ENCODE results near the gene GTF3C5. TPM values are rescaled to one million over a fixed set of nuclear protein-coding genes. Genes with fewer than 3 reads are reported as not detected.

GTF3C5 gene
- total RNA-seq, 1 donor from 2014 or later = 25.9 TPM

GRCh38 chr9:133057006-133057405 is 26.2 kb downstream of the GTF3C5 start:
- intact Hi-C loops (cut with DNase I) = no loop called here
- H3K27me3 ChIP-seq = no peaks in the 10 kb centered on the region
- DNase-seq (ENCODE audit: low spot score in 2 of 2) = no peak
- H3K27ac ChIP-seq = no peak overlapping the region
- no peaks in the 10 kb centered on the region for H3K4me1 ChIP-seq
- H3K9me3 ChIP-seq = no peaks in the 10 kb centered on the region
- no peak overlapping the region for H3K4me3 ChIP-seq
- no peak for TF ChIP-seq CTCF (IDR thresholded peaks at IDR 0.05)
- H3K36me3 ChIP-seq = peaks cover 31 to 58% of the 10 kb centered on the region in 2 donors

- Histone ChIP-seq H3K9me3 (no peaks in the 10 kb centered on the region), H3K27ac (no peak overlapping the region), H3K36me3 (peaks cover 25 to 53% of the 10 kb centered on the region in 2 donors), H3K4me3 (no peak overlapping the region), H3K27me3 (no peaks in the 10 kb centered on the region), H3K4me1 (no peaks in the 10 kb centered on the region)
- DNase-seq (ENCODE audit: low spot score in 2 of 2) = no peak
- TF ChIP-seq CTCF (IDR thresholded peaks at IDR 0.05) = no peak
- intact Hi-C loops (cut with DNase I) = no loop called here
Measured at GRCh38 chr9:133057553-133057952, 26.8 kb downstream of the GTF3C5 start.

GRCh38 chr9:133058071-133058470 is 27.3 kb downstream of the GTF3C5 start:
- Histone ChIP-seq H3K27ac (no peak overlapping the region), H3K4me3 (no peak overlapping the region), H3K27me3 (no peaks in the 10 kb centered on the region), H3K4me1 (no peaks in the 10 kb centered on the region), H3K9me3 (no peaks in the 10 kb centered on the region), H3K36me3 (peaks cover 24 to 48% of the 10 kb centered on the region in 2 donors)
- no peak for DNase-seq (ENCODE audit: low spot score in 2 of 2)
- TF ChIP-seq CTCF (IDR thresholded peaks at IDR 0.05) = no peak
- intact Hi-C loops (cut with DNase I) = no loop called here

- intact Hi-C loops (cut with DNase I) = no loop called here
- no peaks in the 10 kb centered on the region for H3K9me3 ChIP-seq
- no peak overlapping the region for H3K27ac ChIP-seq
- no peak for TF ChIP-seq CTCF (IDR thresholded peaks at IDR 0.05)
- no peaks in the 10 kb centered on the region for H3K27me3 ChIP-seq
- DNase-seq (ENCODE audit: low spot score in 2 of 2) = no peak
- H3K4me3 ChIP-seq = no peak overlapping the region
- peaks cover 24 to 41% of the 10 kb centered on the region in 2 donors for H3K36me3 ChIP-seq
- H3K4me1 ChIP-seq = no peaks in the 10 kb centered on the region
Measured at GRCh38 chr9:133058550-133059320, 27.9 kb downstream of the GTF3C5 start.

- peaks cover 24 to 32% of the 10 kb centered on the region in 2 donors for H3K36me3 ChIP-seq
- H3K9me3 ChIP-seq = no peaks in the 10 kb centered on the region
- intact Hi-C loops (cut with DNase I) = no loop called here
- H3K4me3 ChIP-seq = no peak overlapping the region
- H3K27ac ChIP-seq = no peak overlapping the region
- no peaks in the 10 kb centered on the region for H3K4me1 ChIP-seq
- no peak for DNase-seq (ENCODE audit: low spot score in 2 of 2)
- H3K27me3 ChIP-seq = no peaks in the 10 kb centered on the region
- TF ChIP-seq CTCF (IDR thresholded peaks at IDR 0.05) = no peak
Measured at GRCh38 chr9:133059623-133060022, 28.8 kb downstream of the GTF3C5 start.

Measured in ascending aorta (tissue), 2 donors.